Cerebellar nuclear complex (tissue), 1 donor: Measurements from ENCODE around the gene TMEM119.

Source experiments
- DNase-seq, 2 experiments: peaks; one replicate each; lab custom pipeline; 2025; lab: John Stamatoyannopoulos, UW

The TMEM119 gene

DNA sequence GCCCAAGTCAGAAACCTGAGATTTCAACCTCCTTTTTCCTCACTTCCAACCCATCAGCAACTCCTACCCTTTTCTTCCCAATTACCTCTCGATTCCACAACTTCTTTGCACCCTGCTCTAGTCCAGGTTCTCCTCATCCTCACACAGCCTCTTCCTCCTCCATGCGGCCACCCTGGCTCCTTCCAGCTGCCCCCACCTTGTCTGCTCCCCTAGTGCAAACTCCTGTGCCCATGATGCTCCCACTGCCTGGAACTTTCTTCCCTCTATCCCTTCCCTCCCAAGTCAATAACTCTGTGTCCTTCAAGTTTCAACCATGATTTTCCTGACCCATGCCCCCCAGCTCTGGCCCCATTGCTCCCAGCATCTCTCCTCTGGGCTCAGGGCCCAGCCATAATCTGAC, 18.5 kb upstream of the TMEM119 start:
- no peak for DNase-seq

DNA sequence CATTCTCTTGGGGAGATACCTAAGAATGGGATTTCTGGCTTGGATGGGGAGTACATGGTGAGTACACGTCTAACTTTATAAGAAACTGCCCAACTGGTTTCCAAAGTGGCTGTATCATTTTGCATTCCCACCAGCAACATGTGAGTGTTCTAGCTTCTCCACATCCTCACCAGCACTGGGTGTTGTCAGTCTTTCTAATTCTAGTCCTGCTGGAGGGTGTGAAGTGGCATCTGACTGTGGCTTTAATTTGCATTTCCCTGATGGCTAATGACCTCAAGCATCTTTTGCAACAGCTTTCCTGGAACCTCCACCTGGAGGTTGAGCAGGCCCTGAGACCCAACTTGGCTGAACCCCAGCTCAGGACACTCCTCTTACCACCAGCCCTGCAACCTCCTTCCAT, 18.0 kb upstream of the TMEM119 start:
- no peak for DNase-seq

DNA sequence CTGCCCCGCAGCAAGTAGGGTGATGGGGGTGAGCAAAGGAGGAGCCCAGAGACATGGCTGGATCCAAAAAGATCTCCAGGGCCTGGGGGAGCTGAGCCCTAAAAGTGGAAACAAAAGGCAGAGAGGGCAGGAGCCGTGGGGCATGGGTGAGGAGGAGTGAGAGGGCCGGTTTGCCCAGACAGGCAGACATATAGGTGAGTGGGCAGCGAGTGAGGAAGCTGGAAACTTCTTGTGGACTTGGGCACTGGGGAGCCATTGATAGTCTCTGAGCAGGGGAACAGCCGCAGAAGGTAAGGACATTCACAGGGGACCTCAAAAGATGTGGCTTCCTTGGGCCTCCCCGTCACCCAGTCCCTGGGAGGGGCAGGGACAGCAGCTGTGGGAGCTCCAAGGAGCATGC, 16.8 kb upstream of the TMEM119 start:
- no peak for DNase-seq

DNA sequence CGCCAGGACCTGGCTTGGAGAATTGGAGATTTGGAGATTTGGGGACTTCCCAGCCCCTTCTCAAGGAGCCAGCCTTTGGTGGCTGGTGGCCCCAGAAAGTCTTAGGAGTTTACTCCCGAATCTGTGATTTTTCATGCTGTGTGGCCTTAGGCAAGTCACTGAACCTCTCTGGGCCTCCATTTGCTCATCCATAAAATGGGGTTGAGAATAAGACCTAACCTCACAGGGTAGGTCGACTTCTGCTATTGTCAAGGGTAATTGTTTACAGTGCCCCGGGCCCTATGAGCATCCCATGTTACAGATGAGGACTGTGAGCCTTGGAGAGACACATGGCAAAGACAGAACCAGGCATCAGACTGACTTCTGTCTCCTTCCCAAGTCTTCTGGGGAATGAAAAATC, 16.2 kb upstream of the TMEM119 start:
- no peak for DNase-seq

DNA sequence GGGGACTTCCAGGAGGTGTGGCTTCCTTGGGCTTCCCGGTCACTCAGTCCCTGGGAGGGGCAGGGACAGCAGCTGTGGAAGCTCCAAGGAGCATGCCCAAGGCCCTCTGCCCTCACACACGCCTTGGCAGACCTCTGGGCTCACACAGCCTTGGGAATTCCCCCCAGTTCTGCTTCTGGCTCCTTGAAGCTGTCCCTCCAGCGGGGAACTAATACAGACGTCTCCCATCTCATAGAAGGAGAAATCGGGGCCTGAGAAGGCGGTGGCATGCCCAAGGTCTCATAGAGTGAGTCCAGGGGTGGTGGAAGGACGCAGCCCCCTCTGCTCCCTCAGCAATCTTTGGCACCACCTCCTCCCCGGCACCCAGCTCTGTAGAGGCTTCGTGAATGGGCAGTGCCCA, 15.7 kb upstream of the TMEM119 start:
- DNase-seq = no peak

DNA sequence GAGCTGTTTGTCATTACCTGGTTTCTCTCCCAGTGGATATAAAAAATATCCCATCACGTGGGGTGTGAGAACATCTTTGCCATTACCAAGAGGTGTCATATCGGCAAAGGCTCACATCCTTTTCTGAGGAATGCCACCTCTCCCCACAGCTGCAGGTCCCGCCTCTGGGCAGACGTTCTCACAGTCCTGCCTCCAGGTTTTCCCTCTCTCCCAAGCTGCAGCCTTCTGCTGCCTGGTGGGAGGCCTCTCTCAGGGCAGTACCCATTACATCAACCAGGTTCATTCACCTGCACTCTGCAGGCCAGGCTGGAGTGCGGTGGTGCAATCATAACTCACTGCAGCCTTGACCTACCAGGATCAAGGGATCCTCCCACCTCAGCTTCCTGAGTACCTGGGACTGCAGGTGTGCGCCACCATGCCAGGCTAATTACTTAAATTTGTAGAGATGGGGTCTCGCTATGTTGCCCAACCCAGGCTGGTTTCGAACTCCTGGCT, 15.0 kb upstream of the TMEM119 start:
- DNase-seq = no peak

DNA sequence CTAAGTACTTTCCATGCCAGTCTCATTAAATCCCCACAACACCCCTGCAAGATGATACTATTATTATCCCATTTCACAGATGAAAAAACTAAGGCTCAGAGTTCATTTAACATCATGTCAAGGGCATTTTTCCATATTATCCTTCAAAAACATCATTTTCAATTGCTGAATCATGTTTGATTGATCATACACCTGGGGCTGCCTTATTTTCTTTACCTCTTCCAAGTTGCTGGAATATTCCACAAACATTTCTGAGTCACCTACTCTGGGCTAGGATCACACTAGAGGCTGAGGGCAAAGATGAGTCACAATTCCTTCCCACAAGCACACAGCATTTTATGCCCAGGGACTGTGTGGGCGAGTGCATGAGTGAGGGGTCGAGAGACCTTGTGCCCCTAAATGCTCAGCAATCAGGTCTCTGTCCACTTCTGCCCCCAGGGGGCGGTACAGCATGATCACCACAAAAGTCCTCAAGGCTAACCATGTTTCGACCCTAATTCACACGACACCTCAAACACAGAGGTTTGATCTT, 14.1 kb upstream of the TMEM119 start:
- no peak for DNase-seq

DNA sequence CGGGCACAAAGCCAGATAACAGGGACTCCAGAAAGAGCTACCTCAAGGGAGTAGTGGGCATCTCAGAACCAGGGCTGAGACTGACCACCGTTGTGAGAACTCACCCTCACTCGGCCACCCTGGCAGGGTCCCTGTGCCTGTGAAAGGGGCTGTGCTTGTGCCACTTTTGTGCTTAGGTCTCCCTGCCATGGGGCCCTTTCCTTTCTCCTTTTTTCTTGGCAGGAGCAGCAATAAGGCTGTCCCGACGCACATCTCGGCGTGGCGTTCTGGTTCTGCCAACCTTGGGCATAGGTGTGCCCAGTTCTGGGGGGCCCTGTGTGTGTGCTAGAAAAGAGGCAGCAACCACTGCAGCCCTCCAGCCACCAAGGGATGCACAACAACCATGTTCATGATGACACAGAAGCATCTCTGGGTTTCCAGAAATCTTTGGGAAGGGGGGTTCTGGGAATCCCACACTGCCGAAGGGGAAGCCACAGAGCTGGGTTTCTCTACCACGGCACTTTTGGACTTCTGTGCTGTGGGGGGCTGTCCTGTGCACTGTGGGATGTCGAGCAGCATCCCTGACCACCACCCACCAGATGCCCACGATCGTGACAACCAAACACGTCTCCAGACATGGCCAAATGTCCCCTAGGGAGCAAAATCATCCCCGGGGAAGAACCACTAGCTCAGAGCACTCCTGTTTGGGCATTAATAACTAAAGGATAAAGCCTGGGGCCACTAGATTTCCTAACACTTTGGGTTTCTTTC, 13.1 kb upstream of the TMEM119 start:
- DNase-seq = no peak

DNA sequence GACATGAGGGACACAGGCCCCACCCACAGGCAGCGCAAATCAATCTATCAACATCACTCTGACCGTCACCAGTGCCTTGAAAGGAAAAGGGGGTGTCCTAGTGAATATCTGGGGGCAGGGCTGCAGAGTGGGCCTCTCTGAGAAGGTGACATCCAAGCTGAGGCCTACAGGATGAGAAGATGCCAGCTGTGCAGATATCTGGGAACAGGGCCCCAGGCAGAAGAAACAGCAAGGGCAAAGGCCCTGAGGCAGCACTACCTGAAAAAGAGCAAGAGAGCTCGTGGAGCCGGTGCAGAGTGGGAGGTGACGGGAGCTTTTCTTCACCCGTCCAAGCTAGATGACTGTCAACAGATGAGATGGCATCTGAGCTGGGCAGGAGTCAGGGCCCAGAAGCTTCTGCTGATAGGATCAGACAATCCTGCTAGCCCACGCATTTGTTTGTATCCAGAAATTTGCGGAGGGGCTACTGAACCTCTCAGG, 12.5 kb upstream of the TMEM119 start:
- DNase-seq = no peak

DNA sequence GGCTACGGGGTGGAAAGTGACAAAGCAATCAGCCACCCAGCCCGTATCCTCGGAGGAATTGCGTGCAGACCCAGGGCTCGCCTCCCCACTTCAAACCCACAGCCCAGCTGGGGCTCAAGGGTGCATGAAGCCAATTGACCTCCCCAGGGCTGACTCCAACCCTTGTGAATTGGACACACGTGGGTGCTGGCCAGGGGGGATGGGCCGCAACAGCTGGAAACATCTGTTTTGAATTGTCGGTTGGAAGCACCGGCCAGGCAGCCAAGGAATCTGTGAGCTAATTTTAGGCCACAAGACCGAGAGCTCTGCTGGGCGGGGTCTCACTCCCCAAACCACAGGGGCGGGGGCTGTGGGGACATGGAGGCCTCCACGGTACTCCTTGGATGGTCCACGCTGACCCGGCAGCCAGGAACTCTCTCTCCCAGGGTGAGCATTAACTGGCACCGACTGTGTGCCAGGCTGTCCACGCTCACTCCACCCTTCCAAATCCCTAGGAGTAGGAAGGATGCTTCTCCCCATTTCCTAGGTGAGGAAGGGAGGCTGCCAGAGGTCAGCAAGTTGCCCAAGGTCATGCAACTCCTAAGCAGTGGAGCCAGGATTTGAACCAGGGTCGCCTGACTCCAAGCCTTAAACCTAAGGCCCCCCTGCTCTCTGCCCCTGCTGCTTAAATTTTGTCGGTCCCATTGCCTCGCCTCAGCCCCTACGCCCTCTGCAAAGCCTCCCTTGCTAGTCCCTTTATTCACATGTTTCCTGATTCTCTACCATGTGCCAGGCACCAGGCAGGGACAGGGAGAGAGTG, 11.9 kb upstream of the TMEM119 start:
- DNase-seq = no peak

DNA sequence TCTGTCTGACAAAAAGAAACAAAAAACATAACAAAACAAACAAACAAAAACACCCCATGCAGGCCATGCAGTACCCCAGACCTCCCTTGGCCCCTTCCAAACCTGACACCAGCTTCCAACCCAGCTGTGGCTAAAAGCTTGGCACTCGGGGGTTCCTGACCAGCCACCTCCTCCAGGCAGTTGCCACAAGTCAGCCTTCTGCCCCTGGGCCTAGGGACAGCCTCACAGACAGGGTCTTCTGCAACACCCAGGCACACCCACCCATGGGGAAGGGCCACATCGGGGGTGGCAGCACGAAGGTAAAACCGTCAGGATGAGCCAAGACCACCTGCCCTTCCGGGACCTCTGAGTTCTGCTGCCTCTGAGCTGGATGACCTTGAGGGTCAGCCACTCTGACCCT, 10.7 kb upstream of the TMEM119 start:
- DNase-seq = no peak

DNA sequence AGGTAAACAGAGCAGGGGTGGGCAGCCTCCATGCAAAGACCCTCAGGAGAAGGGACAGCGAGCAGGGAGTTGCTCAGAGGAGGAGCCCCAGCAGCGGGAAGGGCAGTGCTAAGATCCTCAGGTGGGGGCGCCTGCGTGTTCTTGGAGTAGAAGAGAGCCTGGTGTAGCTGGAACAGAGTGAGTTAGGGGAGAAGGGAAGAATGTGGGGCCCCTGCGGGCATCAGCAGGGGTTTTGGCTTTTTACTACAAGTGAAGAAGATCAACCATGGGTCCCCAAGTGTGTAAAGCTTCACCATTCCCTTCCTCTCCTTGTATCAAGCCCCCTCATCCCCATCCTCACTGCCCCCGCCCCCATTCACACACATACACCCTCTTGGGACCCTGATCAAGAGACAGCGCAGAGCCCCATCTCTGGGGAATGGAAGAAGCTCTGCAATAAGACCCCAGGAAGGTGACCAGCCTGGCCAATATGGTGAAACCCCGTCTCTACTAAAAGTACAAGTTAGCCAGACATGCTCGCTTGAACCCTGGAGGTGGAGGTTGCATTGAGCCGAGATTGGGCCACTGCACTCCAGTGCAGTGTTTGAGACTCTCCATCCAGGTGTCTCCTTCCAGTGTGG, 10.2 kb upstream of the TMEM119 start:
- no peak for DNase-seq

DNA sequence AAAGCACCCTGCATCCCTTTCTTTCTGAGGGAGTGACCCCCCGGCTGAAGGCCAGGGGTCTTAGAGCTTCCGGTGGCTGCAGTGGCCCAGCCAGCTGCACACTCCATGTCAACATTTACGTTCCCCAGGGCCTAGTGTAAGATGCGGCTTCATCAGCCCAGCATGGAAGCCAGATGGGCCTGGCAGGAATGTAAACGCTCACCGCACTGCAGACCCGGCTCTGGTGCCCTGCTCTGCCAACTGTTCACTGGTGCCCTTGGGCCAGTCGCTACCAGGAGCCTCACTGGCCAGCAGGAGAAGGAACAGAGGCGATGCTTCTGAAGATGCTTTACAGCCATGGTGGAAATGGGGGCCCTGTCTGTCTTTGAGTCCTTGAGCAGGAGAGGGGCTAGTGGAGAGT, 8.6 kb upstream of the TMEM119 start:
- no peak for DNase-seq

DNA sequence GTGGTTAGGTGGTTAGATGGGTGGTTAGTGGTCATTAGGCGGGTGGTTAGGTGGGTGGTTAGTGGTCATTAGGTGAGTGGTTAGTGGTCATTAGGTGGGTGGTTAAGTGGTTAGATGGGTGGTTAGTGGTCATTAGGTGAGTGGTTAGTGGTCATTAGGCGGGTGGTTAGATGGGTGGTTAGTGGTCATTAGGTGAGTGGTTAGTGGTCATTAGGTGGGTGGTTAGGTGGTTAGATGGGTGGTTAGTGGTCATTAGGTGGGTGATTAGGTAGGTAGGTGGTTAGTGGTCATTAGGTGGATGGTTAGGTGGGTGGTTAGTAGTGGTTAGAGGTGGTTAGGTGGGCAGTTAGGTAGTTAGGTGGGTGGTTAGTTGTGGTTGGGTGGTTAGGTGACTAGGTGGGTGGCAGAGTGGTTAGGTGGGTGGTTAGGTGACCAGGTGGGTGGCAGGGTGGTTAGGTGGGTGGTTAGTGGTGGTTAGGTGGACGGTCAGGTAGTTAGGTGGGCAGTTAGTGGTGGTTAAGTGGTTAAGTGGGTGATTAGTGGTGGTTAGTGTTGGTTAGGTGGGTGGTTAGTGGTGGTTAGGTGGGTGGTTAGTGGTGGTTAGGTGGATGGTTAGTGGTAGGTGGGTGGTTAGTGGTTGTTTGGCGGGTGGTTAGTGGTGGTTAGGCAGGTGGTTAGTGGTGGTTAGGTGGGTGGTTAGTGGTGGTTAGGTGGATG, 8.0 kb upstream of the TMEM119 start:
- no peak for DNase-seq

DNA sequence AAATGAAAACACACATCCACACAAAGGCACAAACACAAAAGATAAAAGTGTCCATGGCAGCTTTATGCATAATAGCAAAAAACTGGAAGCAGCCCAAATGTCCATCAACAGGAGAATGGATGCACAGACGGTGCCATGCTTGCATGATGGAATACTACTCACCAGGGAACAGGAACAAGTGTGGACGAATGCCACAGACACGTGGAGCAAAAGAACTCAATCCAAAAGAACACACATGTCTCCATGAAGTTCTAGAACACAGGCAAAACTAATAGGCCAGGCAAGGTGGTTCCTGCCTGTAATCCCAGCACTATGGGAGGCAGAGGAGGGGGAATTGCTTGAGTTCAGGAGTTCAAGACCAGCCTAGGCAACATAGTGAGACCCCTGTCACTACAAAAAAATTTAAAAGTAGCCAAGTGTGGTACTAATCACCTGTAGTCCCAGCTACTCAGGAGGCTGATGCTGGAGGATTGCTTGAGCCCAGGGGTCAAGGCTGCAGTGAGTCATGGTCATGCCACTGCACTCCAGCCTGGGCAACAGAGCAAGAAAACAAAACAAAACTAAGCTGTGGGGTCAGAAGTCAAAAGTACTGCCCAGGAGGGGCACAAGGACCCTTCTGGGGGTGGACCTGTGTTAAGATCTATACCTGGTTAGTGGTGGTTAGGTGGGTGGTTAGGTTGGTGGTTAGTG, 7.3 kb upstream of the TMEM119 start:
- no peak for DNase-seq

DNA sequence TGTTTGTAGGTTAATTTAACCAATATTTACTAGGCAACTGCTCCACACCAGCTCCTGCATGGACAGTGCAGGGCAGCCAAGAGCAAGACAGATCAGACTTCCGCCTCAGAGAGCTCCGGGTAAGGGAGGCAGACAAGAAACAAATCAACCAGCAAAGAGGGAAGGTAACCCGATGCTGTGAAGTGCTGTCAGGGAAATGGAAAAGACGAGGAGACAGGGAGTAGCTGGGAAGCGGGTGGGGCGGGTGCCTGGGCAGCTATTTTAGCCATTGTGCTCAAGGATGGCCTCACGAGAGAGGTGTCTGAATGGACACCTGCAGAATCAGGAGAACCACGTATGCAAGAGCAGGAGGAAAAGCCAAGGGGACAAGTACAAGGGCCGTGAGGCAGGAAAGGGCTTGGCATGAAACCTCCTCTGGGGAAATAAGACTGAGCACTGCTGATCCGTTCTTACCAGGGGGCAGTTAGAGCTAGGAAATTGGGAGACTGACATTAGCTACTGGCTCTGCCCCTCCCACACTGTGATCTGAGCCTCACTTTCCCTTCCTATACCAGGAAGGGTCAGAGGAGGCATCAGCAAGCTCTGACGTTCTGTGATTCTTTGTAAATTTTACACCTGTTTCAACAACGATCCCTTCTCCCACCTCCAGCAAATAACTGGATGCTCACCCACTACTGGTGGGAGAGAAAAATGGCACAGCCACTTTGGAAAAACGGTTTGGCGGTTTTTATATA, 6.5 kb upstream of the TMEM119 start:
- DNase-seq = no peak

DNA sequence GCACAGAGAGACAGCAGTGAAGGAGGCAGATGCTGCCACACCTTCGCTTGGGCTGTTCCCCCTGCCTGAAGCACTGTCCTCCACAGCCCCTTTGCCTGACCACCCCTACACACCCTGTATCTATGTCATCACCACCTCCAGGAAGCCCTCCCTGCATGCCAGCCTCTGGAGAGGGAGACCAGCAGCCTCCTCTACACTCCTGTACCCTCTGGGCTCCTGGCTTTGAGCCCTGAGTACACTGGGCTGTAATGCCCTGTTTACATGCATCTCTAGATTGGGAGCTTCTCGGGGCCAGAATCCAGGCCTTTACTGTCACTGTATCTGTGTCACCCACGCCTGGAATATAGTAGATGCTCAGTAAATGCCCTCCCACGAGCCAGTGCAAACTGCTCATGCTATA, 5.9 kb upstream of the TMEM119 start:
- no peak for DNase-seq

DNA sequence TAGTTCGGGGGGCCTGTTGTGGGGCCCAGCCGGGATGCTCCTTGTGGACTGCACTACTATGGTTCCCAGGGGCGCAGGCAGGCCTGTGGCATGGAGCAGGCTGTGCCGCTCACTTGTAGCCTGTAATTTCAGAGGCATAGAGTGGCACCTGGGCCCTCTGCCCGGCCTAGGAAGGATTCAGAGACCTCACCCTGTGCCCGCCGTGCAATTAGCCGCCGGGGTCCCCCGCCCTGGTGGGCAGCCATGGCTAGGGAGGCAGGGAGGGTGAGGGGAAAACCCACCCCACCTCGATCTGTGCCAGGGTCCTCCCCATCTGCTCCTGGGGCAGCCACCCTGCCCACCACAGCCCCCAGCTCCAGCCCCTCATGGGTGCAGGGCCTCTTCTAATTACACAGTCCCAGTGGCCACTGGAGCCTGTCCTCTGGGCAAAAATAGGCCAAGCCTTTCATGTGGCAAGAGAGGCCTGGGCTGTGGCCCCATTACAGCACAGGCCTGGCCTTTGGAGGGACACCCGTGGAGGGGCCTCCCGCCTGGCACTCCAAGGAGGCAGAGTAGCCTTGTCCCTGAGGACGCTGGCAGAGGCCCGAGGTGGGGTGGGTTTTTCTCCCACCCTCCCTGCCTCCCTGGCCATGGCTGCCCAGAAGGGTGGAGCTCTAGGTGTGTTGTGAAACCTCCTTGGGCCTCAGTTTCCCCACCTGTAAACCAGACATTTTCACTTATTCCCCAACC, 5.3 kb upstream of the TMEM119 start:
- no peak for DNase-seq

DNA sequence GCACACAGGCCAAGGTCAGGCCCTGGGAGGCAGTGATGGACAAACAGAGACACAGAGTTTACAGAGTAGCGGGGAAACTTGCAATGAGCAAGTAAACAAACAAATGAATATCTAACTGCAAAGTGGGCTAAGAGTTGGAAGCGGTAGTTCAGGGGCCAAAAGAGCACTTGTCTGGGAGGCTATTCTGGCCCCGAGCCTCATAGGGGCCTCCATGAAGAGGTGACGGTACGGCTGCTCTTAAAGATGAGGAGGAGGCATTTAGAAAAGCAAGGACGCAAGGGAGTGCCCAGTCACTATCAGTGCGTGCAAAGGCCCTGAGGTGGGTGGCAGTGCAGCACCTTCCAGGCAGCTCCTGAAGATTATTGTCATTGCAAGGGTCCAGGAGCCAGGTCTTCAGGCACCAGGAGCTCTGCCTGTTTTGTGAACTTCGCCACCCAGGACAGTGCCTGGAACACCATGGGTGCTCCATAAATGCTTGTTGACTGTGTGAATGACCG, 4.4 kb upstream of the TMEM119 start:
- DNase-seq = no peak

DNA sequence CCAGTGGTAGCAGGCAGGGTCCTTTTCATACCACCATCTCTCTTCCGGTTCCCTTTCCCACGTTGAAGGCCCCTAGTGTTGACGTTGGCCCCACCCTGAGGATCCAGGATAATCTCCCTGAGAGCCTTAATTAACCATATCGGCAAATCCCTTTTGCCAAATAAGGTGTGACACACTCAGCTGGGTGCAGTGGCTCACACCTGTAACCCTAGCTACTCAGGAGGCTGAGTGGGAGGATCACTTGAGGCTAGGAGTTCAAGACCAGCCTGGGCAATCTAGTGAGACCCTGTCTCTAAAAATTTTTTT, 2.8 kb upstream of the TMEM119 start:
- no peak for DNase-seq
